GM19023 (cell line): ENCODE data around the gene RALY.
"Not testable (repeated sequence)": the region's sequence is repeated elsewhere in the genome, so short reads cannot be mapped to it uniquely, and the experiment has no call there.

Experiments
- ATAC-seq: cut with Tn5 transposase; IDR thresholded peaks from one replicate; pipeline ENCODE4 v1.9.1; 2021; ENCODE audit warnings: mild to moderate bottlenecking, moderate library complexity; ENCODE audit not compliant: unreplicated experiment

Gene RALY

GRCh38 chr20:34015401-34016335 is 22.0 kb downstream of the RALY start:
- no peak for ATAC-seq

GRCh38 chr20:34016736-34017135 is 23.0 kb downstream of the RALY start:
- no peak for ATAC-seq

DNA sequence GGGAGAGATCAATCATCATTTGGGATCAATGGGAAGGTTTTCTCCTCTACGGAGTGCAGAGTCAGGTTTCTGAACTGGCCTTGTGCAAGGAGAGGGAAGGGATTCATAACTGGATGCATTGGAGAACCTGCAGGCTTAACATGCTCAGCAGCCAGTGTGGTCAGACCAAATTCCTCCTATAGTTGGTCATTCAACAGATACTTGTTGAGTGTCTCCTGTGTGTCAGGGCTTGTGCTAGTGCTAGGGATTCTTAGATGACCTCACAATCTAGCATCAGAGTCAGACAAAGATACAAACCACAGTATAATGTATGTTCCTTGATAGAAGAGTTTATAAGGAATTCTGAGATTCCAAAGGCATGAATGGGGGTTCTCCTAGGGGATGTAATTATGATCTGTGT is 23.9 kb downstream of the RALY start:
- no peak for ATAC-seq

- ATAC-seq = no peak
Measured at GRCh38 chr20:34018166-34018565, 24.5 kb downstream of the RALY start.

DNA sequence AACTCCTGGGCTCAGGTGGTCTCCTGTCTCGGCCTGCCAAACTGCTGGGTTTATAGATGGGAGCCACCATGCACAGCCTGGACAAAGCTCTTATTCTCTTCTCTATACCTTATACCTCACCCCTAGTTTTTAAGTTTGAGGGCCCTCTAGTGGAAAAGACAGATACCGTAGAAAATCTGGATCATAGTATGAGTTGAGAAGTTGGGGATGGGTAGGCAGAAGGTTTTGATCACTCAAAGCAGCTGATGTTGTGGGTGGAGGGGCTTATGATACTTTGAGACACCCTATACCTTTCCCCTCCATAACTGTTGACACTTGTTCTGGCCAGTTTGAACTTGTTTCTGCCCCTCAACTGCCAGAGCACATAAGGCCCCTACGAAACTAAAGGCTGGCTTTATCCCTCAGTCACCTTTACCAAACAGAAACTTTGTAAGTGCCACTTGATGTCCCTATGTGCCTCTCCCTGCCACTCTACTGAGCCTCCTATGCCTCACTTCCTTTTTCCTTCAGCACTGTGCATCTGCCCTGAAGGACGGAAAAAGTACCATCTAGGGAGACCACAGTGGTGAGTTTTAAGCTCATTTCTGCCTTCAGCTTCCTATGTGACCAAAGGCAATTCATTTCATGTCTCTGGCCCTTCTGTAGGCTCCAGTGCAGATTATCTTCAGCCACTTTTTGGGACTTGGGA is 28.6 kb downstream of the RALY start:
- no peak for ATAC-seq

DNA sequence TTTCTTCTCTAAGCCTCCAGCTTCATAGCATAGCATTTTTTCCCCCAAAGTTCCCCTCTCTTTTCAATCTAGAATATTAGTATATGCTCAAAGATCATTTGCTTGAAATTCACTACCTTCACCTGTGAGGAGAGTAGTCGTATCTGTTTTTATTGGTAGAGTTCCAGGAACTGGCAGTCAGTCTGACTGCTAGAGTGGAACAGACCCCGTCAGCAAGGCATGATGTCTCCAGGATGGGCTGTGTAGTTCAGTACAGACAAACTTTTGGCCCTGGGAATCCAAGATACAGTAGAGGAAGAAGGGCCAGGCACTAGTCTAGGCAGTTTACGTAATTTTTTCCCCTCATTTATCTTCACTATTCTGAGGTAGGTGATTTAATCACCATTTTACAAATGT is 29.1 kb downstream of the RALY start:
- no peak for ATAC-seq

DNA sequence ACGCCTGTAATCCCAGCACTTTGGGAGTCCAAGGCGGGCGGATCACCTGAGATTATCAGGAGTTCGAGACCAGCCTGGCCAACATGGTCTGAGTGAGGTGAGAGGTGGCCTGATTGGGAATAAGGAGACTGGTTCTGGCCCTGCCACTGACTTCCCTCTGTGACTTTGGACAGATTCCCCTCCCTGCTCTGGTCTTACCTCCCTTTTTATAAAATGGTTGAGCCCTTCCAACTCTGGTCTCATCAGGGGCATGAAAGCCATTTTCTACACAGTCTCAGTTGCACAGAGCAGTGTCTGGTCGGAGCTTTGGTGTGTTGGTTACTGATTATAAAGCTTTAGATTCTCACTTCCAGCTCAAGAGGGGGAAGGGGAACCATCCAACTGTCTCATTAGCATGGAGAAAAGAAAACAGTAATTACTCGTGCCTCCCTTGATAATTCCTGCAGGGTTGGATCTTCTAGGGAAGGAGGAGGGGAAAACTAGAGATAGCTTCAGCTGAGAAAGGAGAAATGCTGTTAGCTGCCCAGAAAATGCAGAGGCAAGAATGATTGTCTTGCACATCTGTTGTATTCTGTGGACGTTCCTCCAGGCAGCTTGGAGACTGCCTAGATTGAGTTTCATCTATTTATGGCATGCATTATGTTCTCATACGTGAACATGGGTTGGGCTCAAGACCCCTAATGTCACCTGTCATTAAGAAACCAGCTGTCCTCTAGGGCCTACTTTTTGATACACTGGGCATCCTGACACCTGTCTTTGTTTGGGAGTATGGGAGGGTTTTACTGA is 30.4 kb downstream of the RALY start:
- ATAC-seq = no peak

DNA sequence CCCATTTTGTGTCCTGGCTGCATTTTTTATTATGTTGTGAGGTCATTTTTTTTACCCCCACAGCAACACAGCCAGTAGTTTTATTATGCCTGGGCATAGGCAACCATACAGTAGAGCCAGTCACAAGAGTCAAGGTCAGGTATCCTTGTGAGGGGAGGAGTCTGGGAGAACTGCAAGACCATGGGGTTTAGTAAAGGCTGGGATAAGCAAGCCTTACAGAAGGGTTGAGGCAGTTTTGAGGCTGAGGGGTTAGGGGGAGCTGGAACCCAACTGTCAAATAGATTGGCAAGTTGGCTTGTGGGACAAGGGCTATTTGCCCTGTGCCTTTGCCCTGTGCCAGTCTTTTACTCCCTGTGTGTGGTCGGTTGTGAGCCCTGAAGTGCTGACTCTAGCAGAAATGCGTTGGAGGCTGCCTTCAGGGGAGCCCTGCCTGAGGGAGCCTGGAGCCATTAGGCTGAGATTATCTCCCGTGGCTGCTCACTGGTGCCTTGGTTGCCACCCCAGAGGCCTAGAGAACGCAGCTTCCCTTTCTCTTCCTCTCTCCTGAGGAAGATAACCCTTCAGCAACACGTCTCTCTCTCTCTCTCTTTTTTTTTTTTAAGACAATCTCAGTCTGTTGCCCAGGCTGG is 31.1 kb downstream of the RALY start:
- no peak for ATAC-seq

- not testable (repeated sequence) for ATAC-seq
Measured at GRCh38 chr20:34028013-34028412, 34.3 kb downstream of the RALY start.

GRCh38 chr20:34029415-34029814 is 35.7 kb downstream of the RALY start:
- no peak for ATAC-seq

DNA sequence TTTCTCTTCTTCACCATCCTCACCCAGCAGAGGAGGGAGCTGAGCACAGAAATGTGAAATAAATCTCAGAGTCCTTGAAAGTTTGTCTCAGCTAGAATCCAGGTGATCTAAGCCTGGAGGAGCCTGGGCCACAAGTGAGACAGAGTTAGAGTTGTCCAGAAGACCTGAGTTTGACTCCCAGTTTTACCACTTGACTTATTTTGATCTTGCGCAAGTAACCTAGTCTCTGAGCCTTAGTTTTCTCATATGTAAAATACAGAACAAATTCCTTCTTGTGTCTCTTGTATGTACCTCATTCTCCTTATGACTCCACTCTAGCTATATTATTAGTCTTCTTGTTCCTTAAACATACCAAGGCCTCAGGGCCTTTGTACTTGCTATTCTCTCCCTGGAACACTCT is 36.7 kb downstream of the RALY start:
- no peak for ATAC-seq

GRCh38 chr20:34033903-34034302 is 40.2 kb downstream of the RALY start:
- no peak for ATAC-seq

- no peak for ATAC-seq
Measured at GRCh38 chr20:34037121-34037520, 43.4 kb downstream of the RALY start.

DNA sequence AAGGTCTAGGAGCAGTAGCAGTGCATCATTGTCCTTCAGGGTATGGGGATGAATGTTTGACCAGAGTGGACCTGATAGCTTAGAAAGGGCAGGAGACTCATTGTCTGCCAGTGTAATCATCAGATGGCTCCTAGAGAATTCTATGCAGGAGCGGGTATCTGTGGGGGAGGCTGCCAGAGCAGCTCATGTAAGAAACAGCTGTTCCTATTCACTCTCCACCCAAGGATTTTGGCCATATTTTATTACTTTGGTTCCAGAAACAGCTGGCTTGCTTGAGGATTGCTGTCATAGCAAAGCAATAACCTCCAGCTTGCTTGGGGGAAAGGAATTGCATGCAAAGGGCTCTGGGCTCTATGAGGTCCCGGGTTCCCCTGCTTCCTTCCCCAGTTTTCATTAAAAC is 44.1 kb downstream of the RALY start:
- no peak for ATAC-seq

DNA sequence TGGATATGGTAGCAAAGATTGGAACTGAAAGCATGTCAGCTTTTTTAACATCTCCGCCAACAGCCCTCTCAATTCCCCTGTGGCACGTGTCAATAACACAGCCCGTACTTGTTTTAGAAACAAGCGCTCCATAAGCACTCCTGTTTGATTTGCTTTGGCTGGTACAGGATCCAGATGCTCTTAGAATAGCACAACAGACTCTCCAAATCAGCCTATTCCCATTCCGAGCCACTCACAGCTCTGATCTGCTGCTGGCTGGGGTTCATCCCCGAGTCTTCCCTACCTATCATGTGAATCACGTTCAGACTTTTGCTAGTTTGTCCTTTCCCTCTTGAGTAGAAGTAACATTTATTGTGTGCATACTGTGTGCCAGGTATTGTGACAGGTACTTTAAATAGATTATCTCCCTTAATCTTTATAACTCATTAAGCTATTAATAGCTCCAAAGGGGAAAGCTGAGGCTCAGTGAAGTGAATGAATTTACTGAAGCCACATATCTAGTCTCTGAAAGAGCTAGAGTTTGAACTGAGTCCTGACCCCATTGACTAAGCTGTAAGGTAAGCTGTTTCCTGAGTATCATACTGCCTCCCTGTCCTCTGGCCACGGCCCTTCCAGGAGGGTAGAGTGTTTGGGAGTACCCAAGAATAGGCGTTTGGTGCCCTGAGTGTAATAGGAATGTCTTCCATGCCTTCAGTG is 46.7 kb downstream of the RALY start:
- ATAC-seq = no peak

DNA sequence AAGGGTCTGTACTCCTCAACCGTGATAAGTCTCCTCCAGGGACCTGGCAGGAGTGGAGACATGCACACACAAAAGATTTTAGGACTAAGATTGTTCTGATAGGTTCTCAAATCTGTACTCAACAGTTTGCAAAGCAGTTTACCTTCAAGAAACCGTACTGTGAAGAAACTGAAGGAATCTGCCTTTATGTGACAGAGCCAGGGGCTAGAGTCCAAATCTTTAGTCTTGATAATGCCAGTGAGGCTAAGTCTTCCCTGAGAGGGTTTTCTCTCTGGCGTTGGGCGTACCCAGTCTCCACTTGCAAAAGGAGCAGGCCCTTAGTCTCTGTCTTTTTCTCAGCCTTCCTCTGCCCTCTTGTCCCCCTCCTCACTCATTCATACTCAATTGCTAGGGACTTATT is 47.5 kb downstream of the RALY start:
- no peak for ATAC-seq

GRCh38 chr20:34042262-34042661 is 48.6 kb downstream of the RALY start:
- ATAC-seq = no peak

- no peak for ATAC-seq
Measured at GRCh38 chr20:34043025-34043424, 49.3 kb downstream of the RALY start.

- ATAC-seq = no peak
Measured at GRCh38 chr20:34045294-34045693, 51.6 kb downstream of the RALY start.

DNA sequence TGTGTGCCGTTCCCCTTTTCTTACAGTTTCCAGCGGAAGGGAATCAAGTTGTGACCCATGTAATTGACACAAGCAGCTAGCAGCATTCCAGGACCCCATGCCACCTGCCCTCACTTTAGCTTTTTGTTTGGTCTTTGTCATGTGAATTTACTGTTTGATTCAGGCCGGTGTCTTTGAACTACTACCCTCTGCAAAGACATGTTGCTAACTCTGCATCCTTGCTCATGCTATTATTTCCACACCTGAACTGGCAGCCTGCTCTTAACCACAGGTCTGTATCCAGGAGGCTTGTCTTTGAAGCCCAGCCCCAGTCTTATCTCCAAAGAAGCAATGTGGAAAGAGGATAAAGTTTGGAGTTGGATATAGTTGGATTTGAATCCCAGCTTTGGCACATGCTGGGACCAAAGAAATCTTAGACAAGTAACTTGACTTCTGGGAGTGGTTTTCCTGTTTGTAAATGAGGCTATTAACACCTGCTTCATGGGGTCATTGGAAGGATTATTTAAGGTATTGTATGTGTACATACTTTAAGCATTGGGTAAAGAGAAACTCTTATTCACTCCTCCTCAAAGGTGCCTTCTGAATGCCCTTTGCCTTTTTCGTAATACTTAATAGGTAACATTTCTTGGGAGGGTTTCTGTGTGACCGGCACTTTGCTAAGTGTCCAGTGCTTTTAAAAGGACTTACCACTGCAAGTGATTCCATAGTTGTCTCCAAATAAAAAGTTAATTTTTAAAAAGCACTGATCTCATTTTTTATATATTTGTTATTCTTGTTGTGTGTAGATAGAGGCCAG is 52.4 kb downstream of the RALY start:
- no peak for ATAC-seq
